WERI-Rb-1 (cell line): ENCODE data around the gene CELF6.

Source experiments
- DNase-seq: peaks from one replicate; pipeline ENCODE4 v3.0.0-alpha.2; 2020
- H3K27ac ChIP-seq: fragments of 250-450 bp; sonication (Bioruptor Pico); 2 replicates; pipeline ENCODE4 v1.5.1; 2020; ENCODE audit warnings: mild to moderate bottlenecking, moderate library complexity
- H3K27me3 ChIP-seq: fragments of 250-450 bp; sonication (Bioruptor Pico); 2 replicates; pipeline ENCODE4 v1.5.1; 2021; ENCODE audit warnings: mild to moderate bottlenecking, low read depth, moderate library complexity; ENCODE audit not compliant: insufficient read depth, severe bottlenecking
- H3K36me3 ChIP-seq: fragments of 250-450 bp; sonication (Bioruptor Pico); 2 replicates; pipeline ENCODE4 v1.5.1; 2020; ENCODE audit warnings: mild to moderate bottlenecking, moderate library complexity
- H3K4me3 ChIP-seq: 2 replicates; pipeline ENCODE4 v1.5.1; 2011; ENCODE audit warnings: low read depth, mild to moderate bottlenecking, control low read depth, low read length
- H3K9me3 ChIP-seq: fragments of 250-450 bp; sonication (Bioruptor Pico); 2 replicates; pipeline ENCODE4 v1.5.1; 2021; ENCODE audit warnings: mild to moderate bottlenecking, moderate library complexity; ENCODE audit not compliant: severe bottlenecking
- CTCF ChIP-seq: IDR thresholded peaks from 2 replicates; pipeline ENCODE4 v1.5.1; 2011; ENCODE audit warnings: low read depth, mild to moderate bottlenecking, control low read depth, inconsistent platforms, low read length

The CELF6 gene

DNA sequence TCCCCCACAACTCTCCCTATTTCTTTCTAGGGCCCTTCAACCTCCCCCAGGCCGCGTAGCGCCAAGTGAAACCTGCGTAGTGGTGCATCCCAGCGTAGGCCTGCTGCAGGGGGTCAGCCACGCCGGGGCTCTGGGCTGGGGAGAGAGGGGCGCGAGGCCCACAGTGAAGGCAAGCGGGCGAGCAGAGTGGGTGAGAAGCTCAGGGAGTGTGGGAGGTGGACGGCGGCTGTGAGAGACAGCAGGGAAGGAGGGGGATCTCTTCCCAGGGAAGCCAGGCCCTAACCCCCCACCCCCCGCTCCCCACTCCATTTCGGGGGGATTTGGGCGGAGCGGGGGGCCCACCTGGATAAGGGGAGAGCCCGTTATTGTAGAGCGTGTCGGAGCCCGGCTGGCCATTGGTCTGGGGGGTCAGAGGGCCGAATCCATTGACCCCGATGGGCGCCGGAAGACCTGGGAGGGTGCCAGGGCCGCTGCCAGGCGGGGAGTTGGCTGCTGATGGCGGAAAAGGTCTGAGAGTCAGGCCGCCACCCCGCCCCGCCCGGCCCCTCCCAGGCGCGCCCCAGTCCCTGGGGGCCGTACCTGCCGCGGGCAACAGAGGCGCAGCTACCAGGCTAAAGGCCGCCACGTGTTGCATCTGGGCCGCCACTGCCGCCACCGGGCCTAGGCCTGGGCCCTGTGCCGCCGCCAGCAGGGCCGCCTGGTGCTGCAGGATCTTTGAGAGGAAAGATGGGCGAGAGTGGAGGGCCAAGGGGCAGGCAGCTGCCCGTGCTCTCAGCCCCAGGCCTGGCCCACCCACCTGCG lies 31.0 kb downstream of the CELF6 start:
- Histone ChIP-seq H3K4me3 (no peak overlapping the region), H3K27ac (no peak overlapping the region)
- no peak for DNase-seq

GRCh38 chr15:72285927-72286516 lies 33.9 kb downstream of the CELF6 start:
- Histone ChIP-seq H3K36me3 (peaks cover 3% of the 10 kb centered on the region; the same call in 1 of the 2 replicates), H3K27ac (no peak overlapping the region), H3K27me3 (no peaks in the 10 kb centered on the region), H3K9me3 (no peaks in the 10 kb centered on the region), H3K4me3 (no peak overlapping the region)
- TF ChIP-seq CTCF: peak; percentile 72
- DNase-seq: peak; percentile 58

More for the DNA sequence above, 31.0 kb downstream of the CELF6 start:
- no peaks in the 10 kb centered on the region for H3K27me3 ChIP-seq
- no peak for TF ChIP-seq CTCF
- no peaks in the 10 kb centered on the region for H3K9me3 ChIP-seq
- H3K36me3 ChIP-seq: peaks cover 3% of the 10 kb centered on the region; the same call in 1 of the 2 replicates

- no peak overlapping the region for H3K27ac ChIP-seq
- no peak overlapping the region for H3K4me3 ChIP-seq
- no peaks in the 10 kb centered on the region for H3K9me3 ChIP-seq
- no peaks in the 10 kb centered on the region for H3K27me3 ChIP-seq
- peak; percentile 59 for TF ChIP-seq CTCF
- peak; percentile 32 for DNase-seq
- H3K36me3 ChIP-seq: peaks cover 3% of the 10 kb centered on the region; the same call in 1 of the 2 replicates
These were observed 34.6 kb downstream of the CELF6 start for GRCh38 chr15:72285402-72285801.

- TF ChIP-seq CTCF: no peak
- H3K36me3 ChIP-seq: peaks cover 3% of the 10 kb centered on the region; the same call in 1 of the 2 replicates
- H3K9me3 ChIP-seq: no peaks in the 10 kb centered on the region
- H3K4me3 ChIP-seq: no peak overlapping the region
- no peaks in the 10 kb centered on the region for H3K27me3 ChIP-seq
- H3K27ac ChIP-seq: no peak overlapping the region
- DNase-seq: no peak
These were observed 35.2 kb downstream of the CELF6 start for GRCh38 chr15:72284781-72285180.

GRCh38 chr15:72281713-72282112 lies 38.2 kb downstream of the CELF6 start:
- TF ChIP-seq CTCF: no peak
- Histone ChIP-seq H3K27me3 (no peaks in the 10 kb centered on the region), H3K4me3 (no peak overlapping the region), H3K9me3 (no peaks in the 10 kb centered on the region), H3K36me3 (no peaks in the 10 kb centered on the region; the same call in 1 of the 2 replicates), H3K27ac (no peak overlapping the region)
- DNase-seq: no peak
